GM19324 (cell line): Measurements from ENCODE around the gene POLR2J3.
"Not testable (repeated sequence)": the region's sequence is repeated elsewhere in the genome, so short reads cannot be mapped to it uniquely, and the experiment has no call there.

Experiments
- ATAC-seq: cut with Tn5 transposase; IDR thresholded peaks from one replicate; pipeline ENCODE4 v1.9.1; 2021; ENCODE audit warnings: mild to moderate bottlenecking, moderate library complexity; ENCODE audit not compliant: unreplicated experiment, low FRiP score

POLR2J3 gene

GRCh38 chr7:102589857-102590256 is 17.5 kb upstream of the POLR2J3 start:
- peak; percentile 23 for ATAC-seq

GRCh38 chr7:102583495-102583894 is 11.1 kb upstream of the POLR2J3 start:
- ATAC-seq: not testable (repeated sequence)

- not testable (repeated sequence) for ATAC-seq
Observed at GRCh38 chr7:102581722-102582121, 9.3 kb upstream of the POLR2J3 start.

GRCh38 chr7:102578486-102578885 is 6.1 kb upstream of the POLR2J3 start:
- not testable (repeated sequence) for ATAC-seq

GRCh38 chr7:102577315-102578240 is 5.2 kb upstream of the POLR2J3 start:
- ATAC-seq: not testable (repeated sequence)

GRCh38 chr7:102576363-102576762 is 4.0 kb upstream of the POLR2J3 start:
- not testable (repeated sequence) for ATAC-seq

- ATAC-seq: not testable (repeated sequence)
Observed at GRCh38 chr7:102574607-102575006, 2.2 kb upstream of the POLR2J3 start.

- ATAC-seq: not testable (repeated sequence)
Observed at GRCh38 chr7:102568620-102569019, 3.8 kb downstream of the POLR2J3 start.

- not testable (repeated sequence) for ATAC-seq
Observed at GRCh38 chr7:102550808-102551422, 21.5 kb downstream of the POLR2J3 start, which contains the start of gene SPDYE2. Gene SPDYE2, plus strand, starts transcription at chr7:102551226. Its CDS starts 2,030 bp downstream, at chr7:102553256.

GRCh38 chr7:102546353-102546752 is 26.0 kb downstream of the POLR2J3 start:
- ATAC-seq: not testable (repeated sequence)

GRCh38 chr7:102545288-102545687 is 27.1 kb downstream of the POLR2J3 start:
- not testable (repeated sequence) for ATAC-seq

GRCh38 chr7:102544372-102544771 is 28.0 kb downstream of the POLR2J3 start:
- not testable (repeated sequence) for ATAC-seq

- ATAC-seq: not testable (repeated sequence)
Observed at GRCh38 chr7:102543596-102543995, 28.8 kb downstream of the POLR2J3 start, which contains the start of gene UPK3BL2. Gene UPK3BL2, minus strand, starts transcription at chr7:102543696. Its CDS starts 60 bp downstream, at chr7:102543636.

- not testable (repeated sequence) for ATAC-seq
Observed at GRCh38 chr7:102542771-102543170, 29.6 kb downstream of the POLR2J3 start.

GRCh38 chr7:102542083-102542482 is 30.3 kb downstream of the POLR2J3 start:
- not testable (repeated sequence) for ATAC-seq

GRCh38 chr7:102540604-102541003 is 31.8 kb downstream of the POLR2J3 start:
- not testable (repeated sequence) for ATAC-seq

- ATAC-seq: not testable (repeated sequence)
Observed at GRCh38 chr7:102535062-102535615, 37.2 kb downstream of the POLR2J3 start.

GRCh38 chr7:102532127-102532526 is 40.3 kb downstream of the POLR2J3 start:
- ATAC-seq: not testable (repeated sequence)

GRCh38 chr7:102531583-102531982 is 40.8 kb downstream of the POLR2J3 start:
- not testable (repeated sequence) for ATAC-seq

- ATAC-seq: not testable (repeated sequence)
Observed at GRCh38 chr7:102527822-102528793, 44.3 kb downstream of the POLR2J3 start.
